ENCODE results near the gene ESR1.

- no peak for TF ChIP-seq EP300 (IDR thresholded peaks at IDR 0.05)
- TF ChIP-seq, protein P1, sequence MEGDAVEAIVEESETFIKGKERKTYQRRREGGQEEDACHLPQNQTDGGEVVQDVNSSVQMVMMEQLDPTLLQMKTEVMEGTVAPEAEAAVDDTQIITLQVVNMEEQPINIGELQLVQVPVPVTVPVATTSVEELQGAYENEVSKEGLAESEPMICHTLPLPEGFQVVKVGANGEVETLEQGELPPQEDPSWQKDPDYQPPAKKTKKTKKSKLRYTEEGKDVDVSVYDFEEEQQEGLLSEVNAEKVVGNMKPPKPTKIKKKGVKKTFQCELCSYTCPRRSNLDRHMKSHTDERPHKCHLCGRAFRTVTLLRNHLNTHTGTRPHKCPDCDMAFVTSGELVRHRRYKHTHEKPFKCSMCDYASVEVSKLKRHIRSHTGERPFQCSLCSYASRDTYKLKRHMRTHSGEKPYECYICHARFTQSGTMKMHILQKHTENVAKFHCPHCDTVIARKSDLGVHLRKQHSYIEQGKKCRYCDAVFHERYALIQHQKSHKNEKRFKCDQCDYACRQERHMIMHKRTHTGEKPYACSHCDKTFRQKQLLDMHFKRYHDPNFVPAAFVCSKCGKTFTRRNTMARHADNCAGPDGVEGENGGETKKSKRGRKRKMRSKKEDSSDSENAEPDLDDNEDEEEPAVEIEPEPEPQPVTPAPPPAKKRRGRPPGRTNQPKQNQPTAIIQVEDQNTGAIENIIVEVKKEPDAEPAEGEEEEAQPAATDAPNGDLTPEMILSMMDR (IDR thresholded peaks at IDR 0.05): no peak
- TF ChIP-seq POLR2A (IDR thresholded peaks at IDR 0.05): no peak
- TF ChIP-seq POLR2AphosphoS5 (IDR thresholded peaks at IDR 0.05): no peak
These were observed 312.3 kb downstream of the ESR1 start for GRCh38 chr6:152119831-152120230.

Data from upper lobe of left lung (tissue), 4 donors.